Stimulated activated CD4-positive, alpha-beta T cell treated with anti-CD3 and anti-CD28 coated beads, Interleukin-12 subunit alpha, Interleukin-12 subunit beta, amount 100 ng/mL, for 24 hours (primary cell): ENCODE results near the gene LRCH3.

ENCODE experiments used
- DNase-seq, 2 experiments: peaks; one replicate each; pipeline ENCODE4 v3.0.0-alpha.2; 2020; ENCODE audit warnings: low read depth in 2 of 2

The LRCH3 gene

DNA sequence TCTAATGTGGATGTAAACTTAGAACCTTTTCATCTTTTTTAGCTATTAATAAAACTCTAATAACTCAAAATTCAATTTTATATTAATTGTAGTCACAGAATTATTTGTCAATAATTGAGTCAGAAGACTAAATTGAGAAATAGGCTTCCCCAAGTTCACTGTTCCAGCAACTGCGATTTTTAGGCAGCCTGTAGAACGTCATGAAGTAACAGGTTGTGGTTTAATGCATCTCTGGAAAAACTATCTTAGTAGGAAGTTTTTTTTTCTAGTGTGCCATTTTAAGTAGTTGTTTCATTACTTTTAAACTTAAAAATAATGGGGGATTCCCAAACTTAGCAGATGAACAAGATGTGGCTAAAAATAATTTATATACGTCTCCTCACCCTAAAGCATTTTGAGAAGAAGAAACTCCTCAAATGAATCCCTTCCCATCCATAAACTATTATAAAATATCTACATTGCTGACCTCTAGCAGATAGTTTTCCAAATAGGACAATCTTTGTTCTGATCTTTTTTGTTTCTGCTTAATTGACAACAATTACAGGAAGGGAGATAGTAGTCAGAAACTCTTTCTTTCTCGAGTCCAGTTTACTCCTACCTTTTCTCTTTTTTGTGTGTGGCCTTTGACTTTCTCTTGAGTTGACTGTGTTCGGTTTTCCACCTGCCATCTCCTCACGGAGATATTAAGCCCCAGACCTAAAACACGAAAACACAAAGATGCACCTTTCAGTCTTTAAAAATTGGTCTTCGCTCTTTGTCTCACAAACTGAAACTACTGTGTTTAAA, 43.1 kb downstream of the LRCH3 start:
- DNase-seq: no peak

DNA sequence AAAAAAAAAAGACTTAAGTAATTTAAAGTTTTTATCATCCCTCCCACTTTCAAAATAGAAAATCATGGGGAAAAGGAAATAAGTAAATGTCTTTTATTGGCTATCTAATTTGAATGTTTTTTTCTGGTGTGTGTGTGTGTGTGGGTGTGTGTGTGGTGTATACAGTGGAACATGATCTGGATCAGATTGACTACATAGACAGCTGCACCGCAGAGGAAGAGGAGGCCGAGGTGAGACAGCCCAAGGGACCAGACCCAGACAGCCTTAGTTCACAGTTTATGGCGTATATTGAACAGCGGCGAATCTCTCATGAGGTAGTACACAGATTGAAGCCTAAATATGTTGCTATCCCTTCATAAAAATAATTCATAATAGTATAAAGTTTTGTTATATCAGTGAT, 44.5 kb downstream of the LRCH3 start:
- no peak for DNase-seq

- no peak for DNase-seq
Measured at GRCh38 chr3:197836244-197836643, 45.2 kb downstream of the LRCH3 start.

DNA sequence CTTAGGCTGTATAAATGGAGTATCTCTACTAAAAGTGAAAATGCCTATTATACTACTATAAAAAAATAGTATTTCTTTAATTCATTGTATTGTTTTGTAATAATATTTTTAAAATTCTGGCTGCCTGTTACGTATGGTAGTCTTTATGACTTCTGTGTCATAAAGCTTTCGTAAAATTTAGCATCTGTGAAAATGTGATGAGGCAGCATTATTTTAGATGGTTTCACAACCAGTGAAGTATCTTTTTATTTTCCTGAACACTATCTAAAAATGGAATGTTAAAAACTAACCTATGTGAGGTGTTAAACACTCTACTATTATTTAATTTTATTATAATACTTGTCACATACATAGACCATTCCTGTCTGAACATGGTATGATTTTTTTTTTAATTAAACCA, 46.2 kb downstream of the LRCH3 start:
- no peak for DNase-seq

- no peak for DNase-seq
Measured at GRCh38 chr3:197841789-197842188, 50.7 kb downstream of the LRCH3 start.

DNA sequence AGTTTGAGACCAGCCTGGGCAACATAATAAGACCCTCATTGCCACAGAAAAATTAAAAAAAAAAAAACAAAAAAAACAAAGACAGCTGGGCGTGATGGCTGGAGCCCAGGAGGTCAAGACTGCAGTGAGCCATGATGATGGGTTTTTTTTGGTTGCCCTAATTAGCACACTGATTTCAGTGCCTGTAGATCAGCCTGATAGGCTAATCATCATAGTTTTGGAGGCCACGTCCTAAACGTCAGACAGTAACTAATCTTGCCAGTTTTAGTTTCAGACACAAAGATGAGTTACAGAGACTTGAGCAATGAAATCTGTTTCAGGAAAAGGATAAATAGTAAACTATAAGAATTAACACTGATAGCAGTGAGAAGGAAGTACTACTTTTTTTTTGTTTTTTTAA, 55.4 kb downstream of the LRCH3 start:
- no peak for DNase-seq

DNA sequence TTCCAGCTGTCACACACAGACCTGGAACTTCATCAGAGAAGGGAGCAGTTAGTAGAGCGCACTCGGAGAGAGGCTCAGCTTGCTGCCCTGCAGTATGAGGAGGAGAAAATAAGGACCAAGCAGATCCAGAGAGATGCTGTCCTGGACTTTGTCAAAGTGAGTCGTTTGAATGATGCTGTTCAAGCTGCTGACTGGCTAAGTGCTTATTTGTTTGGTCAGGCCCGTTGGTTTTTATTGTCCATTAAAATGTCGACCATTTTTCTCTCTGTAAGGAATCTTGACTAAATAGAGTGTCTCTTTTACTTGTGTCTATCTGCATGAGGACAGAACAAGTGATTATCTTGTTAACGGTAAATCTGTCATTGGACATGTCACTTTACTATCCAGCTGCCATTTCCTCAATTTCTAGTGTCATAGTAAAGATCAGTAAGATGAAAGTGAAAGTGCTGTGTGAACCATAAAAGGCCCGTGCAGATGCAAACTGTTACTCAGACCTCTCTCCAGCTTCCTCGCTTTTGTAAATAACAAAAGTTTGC, 56.9 kb downstream of the LRCH3 start:
- no peak for DNase-seq

- no peak for DNase-seq
Measured at GRCh38 chr3:197854596-197855343, 63.7 kb downstream of the LRCH3 start.

DNA sequence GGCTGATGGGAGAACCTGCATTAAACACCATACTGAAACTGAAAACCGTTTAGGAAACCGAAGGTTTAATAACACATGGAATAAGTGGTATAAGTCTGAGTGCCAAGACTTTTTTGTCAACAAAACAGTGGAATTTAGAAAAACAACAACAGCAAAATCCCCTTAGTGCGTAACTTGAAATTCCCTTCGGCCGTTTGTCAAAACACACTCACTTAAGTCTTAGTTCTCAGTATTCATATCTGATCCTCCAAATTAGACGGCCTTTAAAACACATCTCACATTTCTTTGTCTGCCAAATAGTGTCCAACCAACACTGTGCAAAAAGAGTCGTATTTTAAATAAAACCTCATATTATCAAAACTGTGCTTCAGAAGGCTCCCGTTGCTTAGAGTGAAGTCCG, 64.5 kb downstream of the LRCH3 start:
- no peak for DNase-seq

- no peak for DNase-seq
Measured at GRCh38 chr3:197856199-197856816, 65.3 kb downstream of the LRCH3 start.

GRCh38 chr3:197858133-197858532, 67.1 kb downstream of the LRCH3 start:
- DNase-seq: no peak

DNA sequence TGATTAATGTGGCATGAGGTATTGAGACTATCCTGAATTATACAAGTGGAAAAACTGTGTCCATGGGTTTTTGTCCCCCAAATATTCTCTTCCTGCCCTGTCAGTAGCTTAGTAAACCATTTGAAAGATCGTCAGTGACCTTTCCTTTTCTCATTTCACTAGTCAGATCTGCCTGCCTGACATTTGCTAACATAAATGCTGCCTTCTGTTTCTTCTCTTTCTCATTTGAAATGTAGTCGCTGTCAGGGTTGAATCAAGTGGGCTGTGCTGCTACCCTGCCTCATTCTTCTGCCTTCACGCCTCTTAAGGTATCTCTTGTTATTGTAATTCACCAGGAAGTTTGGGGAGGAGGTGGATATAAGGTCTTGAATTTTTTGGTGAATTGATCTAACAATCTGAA, 67.5 kb downstream of the LRCH3 start:
- DNase-seq: no peak

DNA sequence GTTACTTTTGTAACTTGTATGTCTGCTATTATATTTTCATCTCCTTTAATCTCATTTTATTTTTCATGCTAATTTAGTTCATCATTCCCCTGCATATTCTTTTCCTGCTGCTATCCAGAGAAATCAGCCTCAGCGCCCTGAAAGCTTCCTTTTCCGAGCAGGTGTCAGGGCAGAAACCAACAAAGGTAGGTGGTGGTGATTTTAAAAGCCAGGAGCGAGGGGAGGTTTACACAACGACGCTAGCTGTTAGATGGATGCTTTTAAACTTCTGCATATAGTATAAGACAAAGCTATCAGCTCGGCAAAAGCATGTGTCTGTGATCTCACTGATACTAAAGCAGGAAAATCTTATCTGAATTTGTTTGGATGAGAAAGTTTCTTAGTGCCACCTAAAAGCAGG, 75.0 kb downstream of the LRCH3 start:
- DNase-seq: no peak

DNA sequence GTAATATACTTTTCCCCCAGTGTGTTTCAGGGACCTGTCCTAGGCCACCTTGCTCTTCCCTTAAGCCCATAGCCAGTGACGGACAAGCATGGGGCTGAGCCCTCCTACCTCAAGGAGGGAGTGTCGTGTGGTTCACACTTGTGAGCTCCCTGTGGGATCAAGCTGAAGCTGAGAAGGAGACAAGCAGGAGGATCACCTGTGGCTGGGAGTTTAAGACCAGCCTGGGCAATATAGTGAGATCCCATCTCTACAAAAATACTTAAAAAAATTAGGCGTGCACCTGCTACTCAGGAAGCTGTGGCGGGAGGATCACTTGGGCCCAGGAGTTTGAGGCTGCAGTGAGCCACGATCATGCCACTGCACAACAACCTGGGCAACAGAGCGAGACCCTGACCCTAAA, 82.3 kb downstream of the LRCH3 start:
- no peak for DNase-seq

GRCh38 chr3:197874064-197874463, 83.0 kb downstream of the LRCH3 start:
- DNase-seq: no peak

- DNase-seq: no peak
Measured at GRCh38 chr3:197874653-197875052, 83.6 kb downstream of the LRCH3 start.

GRCh38 chr3:197877902-197878301, 86.8 kb downstream of the LRCH3 start:
- no peak for DNase-seq

DNA sequence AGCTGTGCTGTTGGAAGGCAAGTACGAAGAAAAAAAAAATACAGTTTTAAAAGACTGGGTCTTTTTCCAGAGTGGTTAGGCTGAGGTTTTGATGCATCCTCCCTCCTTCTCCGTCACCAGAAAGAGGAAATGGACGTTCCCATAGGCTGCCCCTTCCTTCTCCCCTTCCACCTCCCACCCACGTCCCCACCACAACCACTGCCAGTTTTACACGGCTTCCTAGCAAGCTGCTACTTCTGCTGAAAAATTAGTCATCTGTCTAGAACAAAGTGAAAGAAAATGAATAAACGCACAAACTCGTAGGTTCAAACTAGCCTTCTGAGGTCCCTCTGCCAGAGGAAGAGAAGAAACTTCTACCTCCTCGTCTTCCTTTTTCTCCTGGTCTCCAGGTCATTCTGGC, 87.4 kb downstream of the LRCH3 start:
- peak; percentile 9 to 68 for DNase-seq

GRCh38 chr3:197880491-197881269, 89.6 kb downstream of the LRCH3 start:
- DNase-seq: no peak

DNA sequence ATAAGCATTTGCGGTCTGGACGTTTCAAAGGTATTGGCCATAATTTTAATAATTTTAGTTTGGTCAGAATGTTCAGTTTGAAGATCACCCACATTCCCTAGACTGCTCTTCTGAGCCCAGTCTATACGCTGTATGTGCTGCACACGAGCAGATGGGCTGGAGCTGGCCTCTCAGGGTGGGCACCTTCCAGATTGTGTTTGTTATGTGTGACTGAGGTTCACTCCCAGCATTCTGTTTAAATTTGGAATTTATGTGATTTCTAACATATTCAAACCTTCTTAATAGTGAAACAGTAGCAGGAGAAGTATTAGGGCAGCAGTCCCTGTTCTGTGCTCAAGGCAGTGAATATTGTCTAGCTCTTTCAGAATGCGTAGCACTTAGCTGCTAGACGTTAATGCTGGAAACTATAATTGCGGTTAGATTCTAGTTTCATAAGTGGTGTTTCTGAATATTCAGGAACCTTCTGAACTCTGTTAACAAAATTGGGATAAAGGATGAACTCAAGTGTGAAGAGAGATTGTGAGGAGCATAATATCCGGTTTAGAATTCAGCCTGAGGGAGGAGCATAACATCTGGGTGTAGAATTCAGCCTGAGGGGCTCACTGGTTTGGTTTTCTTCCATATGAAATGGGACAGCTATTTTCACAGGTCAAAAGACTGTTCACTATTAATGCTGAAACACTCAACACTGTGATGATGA, 90.4 kb downstream of the LRCH3 start:
- no peak for DNase-seq

DNA sequence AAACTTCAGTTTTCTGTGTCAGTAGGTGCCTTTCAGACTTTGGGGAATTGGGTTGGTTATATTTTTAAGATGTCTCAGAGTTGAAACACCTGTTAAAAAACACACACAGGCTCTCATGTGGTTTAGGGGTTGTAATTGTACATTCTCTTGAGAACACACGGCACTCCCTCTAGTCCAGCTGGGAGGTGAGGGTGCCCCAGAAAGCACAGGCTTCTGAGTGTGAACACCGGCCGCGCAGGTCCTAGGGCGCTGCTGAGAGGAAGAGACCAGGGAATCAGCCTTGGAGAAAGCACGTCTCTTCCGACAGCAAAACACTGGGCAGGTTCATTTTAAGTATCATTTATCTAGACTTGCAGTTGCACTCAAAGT, 90.9 kb downstream of the LRCH3 start:
- no peak for DNase-seq
